K562 (cell line): ENCODE measurements around the gene SLC24A3. TPM values are rescaled to one million over a fixed set of nuclear protein-coding genes. Genes with fewer than 3 reads are reported as not detected.

Source experiments
- CBX5 ChIP-seq: IDR thresholded peaks from 2 replicates; pipeline ENCODE4 v1.6.1; 2014; ENCODE audit warnings: low read depth, borderline replicate concordance
- HCFC1 ChIP-seq: IDR thresholded peaks from 2 replicates; pipeline ENCODE4 v1.6.1; 2012; ENCODE audit warnings: low read depth, low read length, improper control_type of control experiment
- NR4A1 ChIP-seq, 2 experiments: fragments of 250-450 bp in 1 of 2; fragments of 450-650 bp in 1 of 2; sonication (Bioruptor Pico) in 1 of 2; IDR thresholded peaks; 2 replicates each; pipeline versions ENCODE4 v1.4.0 to v1.6.1; 2016 to 2020; ENCODE audit warnings: mild to moderate bottlenecking in 2 of 2, missing compliant biosample characterization in 1 of 2, missing genetic modification characterization in 1 of 2, moderate library complexity in 1 of 2
- SMARCE1 ChIP-seq: fragments of 450-650 bp; IDR thresholded peaks from 2 replicates; pipeline ENCODE4 v1.7.1; 2016; ENCODE audit warnings: mild to moderate bottlenecking
- ZBTB1 ChIP-seq: sonication (generic); formaldehyde crosslinking; IDR thresholded peaks from 2 replicates; pipeline ENCODE4 v1.8.1; 2023; ENCODE audit warnings: missing genetic modification reagents, low read depth, mild to moderate bottlenecking, borderline replicate concordance
- ZNF263 ChIP-seq: sonication (generic); formaldehyde crosslinking; IDR thresholded peaks from 2 replicates; pipeline ENCODE4 v1.8.0; 2022; ENCODE audit warnings: mild to moderate bottlenecking, missing genetic modification reagents, borderline replicate concordance
- polyA plus RNA-seq, 8 experiments: library from polyadenylated mRNA; depleted of rRNA in 4 of 8; stranded (reverse) in 5 of 8; unstranded in 3 of 8; fragments of >200 nt; fragmentation: Nextera tagmentation in 2 of 8; fragmentation: Illumina TruSeq in 1 of 8; extraction: Ambion mirVana in 2 of 8; extraction: Trizol in 1 of 8; gene quantifications; 2 replicates each; pipeline versions ENCODE4 v1.2.1 to v1.2.3, GENCODE V29; 2011 to 2014; ENCODE audit warnings: inconsistent platforms in 1 of 8, missing spikeins in 1 of 8
- total RNA-seq, 7 experiments: library from RNA; depleted of rRNA in 6 of 7; stranded (reverse); fragments of >200 nt in 6 of 7; fragmentation: Illumina TruSeq in 2 of 7; extraction: Trizol in 2 of 7; gene quantifications; 2 replicates each; pipeline versions ENCODE4 v1.2.1 to v1.2.3, GENCODE V29; 2011 to 2021; ENCODE audit warnings: low replicate concordance in 1 of 7
- TF ChIP-seq, protein P1 (sequence below): fragments of 450-650 bp; IDR thresholded peaks from 2 replicates; pipeline ENCODE4 v1.6.1; 2016; ENCODE audit warnings: low read depth
- TF ChIP-seq, protein P2 (sequence below): sonication (generic); formaldehyde crosslinking; IDR thresholded peaks from 2 replicates; pipeline ENCODE4 v1.8.0; 2023; ENCODE audit warnings: mild to moderate bottlenecking, missing genetic modification reagents

The SLC24A3 gene
- total and polyA plus RNA-seq, 9 of the 15 experiments (the other 6 are each of a cell fraction or from before 2014, with no cell fraction given), result not detected

DNA sequence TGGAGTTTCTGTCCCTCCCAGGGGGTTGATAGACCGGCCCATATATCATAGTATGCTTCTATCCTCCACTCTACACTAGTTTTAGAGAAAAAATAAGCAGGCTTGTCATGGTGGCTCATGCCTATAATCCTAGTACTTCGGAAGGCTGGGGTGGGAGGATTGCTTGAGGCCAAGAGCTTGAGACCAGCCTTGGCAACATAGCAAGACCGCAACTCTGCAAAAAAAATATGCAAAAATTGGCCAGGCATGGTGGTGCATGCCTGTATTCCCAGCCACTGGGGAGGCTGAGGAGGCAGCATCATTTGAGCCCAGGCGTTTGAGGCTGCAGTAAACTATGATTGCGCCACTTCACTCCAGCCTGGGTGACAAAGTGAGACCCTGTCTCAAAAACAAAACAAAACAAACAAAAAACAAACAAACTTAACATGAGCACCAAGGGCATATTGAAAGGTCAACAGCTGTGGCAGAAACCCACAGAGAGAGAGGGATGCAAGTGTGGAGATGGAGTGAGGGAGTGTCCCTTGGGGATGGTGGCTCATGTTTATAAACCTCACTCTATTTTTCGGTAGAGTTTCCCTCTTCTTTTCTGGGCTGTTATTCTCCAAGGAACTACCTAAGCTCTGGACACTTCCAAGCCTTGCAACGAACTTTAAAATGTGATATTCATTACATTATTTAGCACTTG, 24.1 kb downstream of the SLC24A3 start (continued):
- TF ChIP-seq, protein P1, sequence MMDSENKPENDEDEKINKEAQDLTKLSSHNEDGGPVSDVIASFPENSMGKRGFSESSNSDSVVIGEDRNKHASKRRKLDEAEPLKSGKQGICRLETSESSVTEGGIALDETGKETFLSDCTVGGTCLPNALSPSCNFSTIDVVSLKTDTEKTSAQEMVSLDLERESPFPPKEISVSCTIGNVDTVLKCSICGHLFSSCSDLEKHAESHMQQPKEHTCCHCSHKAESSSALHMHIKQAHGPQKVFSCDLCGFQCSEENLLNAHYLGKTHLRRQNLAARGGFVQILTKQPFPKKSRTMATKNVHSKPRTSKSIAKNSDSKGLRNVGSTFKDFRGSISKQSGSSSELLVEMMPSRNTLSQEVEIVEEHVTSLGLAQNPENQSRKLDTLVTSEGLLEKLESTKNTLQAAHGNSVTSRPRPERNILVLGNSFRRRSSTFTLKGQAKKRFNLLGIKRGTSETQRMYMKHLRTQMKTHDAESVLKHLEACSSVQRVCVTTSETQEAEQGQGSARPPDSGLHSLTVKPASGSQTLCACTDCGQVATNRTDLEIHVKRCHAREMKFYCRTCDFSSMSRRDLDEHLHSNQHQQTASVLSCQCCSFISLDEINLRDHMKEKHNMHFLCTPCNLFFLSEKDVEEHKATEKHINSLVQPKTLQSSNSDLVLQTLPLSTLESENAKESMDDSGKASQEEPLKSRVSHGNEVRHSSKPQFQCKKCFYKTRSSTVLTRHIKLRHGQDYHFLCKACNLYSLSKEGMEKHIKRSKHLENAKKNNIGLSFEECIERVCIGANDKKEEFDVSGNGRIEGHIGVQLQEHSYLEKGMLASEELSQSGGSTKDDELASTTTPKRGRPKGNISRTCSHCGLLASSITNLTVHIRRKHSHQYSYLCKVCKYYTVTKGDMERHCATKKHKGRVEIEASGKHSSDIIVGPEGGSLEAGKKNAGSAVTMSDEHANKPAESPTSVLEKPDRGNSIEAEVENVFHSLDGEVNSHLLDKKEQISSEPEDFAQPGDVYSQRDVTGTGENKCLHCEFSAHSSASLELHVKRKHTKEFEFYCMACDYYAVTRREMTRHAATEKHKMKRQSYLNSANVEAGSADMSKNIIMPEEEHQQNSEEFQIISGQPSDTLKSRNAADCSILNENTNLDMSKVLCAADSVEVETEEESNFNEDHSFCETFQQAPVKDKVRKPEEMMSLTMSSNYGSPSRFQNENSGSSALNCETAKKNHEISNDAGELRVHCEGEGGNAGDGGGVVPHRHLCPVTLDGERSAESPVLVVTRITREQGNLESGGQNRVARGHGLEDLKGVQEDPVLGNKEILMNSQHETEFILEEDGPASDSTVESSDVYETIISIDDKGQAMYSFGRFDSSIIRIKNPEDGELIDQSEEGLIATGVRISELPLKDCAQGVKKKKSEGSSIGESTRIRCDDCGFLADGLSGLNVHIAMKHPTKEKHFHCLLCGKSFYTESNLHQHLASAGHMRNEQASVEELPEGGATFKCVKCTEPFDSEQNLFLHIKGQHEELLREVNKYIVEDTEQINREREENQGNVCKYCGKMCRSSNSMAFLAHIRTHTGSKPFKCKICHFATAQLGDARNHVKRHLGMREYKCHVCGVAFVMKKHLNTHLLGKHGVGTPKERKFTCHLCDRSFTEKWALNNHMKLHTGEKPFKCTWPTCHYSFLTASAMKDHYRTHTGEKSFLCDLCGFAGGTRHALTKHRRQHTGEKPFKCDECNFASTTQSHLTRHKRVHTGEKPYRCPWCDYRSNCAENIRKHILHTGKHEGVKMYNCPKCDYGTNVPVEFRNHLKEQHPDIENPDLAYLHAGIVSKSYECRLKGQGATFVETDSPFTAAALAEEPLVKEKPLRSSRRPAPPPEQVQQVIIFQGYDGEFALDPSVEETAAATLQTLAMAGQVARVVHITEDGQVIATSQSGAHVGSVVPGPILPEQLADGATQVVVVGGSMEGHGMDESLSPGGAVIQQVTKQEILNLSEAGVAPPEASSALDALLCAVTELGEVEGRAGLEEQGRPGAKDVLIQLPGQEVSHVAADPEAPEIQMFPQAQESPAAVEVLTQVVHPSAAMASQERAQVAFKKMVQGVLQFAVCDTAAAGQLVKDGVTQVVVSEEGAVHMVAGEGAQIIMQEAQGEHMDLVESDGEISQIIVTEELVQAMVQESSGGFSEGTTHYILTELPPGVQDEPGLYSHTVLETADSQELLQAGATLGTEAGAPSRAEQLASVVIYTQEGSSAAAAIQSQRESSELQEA, result no peak
- no peak for TF ChIP-seq ZBTB1 (CRISPR knock-in tag)
- TF ChIP-seq CBX5, result no peak
- no peak for TF ChIP-seq NR4A1 (CRISPR knock-in tag; IDR thresholded peaks at IDR 0.05)
- TF ChIP-seq NR4A1 (tag; IDR thresholded peaks at IDR 0.05), result no peak
- no peak for TF ChIP-seq SMARCE1
- TF ChIP-seq, protein P2, sequence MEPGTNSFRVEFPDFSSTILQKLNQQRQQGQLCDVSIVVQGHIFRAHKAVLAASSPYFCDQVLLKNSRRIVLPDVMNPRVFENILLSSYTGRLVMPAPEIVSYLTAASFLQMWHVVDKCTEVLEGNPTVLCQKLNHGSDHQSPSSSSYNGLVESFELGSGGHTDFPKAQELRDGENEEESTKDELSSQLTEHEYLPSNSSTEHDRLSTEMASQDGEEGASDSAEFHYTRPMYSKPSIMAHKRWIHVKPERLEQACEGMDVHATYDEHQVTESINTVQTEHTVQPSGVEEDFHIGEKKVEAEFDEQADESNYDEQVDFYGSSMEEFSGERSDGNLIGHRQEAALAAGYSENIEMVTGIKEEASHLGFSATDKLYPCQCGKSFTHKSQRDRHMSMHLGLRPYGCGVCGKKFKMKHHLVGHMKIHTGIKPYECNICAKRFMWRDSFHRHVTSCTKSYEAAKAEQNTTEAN (CRISPR knock-in tag), result no peak
- TF ChIP-seq ZNF263 (CRISPR knock-in tag), result no peak
- TF ChIP-seq HCFC1, result no peak
